GM23248 (cell line): ENCODE measurements around the gene KLHL2.
"Not testable (repeated sequence)": the region's sequence is repeated elsewhere in the genome, so short reads cannot be mapped to it uniquely, and the experiment has no call there.

Source experiments
- EZH2 ChIP-seq: fragments of 200-600 bp; sonication (generic); IDR thresholded peaks from 2 replicates; pipeline ENCODE4 v1.6.1; 2018; ENCODE audit warnings: antibody characterized with exemption, mild to moderate bottlenecking; ENCODE audit not compliant: insufficient read depth, poor library complexity, severe bottlenecking
- EZH2phosphoT487 ChIP-seq: fragments of 200-600 bp; sonication (generic); IDR thresholded peaks from 2 replicates; pipeline ENCODE4 v1.6.1; 2018; ENCODE audit warnings: antibody characterized with exemption, moderate library complexity, mild to moderate bottlenecking, low read depth; ENCODE audit not compliant: insufficient read depth

GRCh38 chr4:165259776-165260175 lies 52.4 kb downstream of the KLHL2 start:
- not testable (repeated sequence) for TF ChIP-seq EZH2, EZH2phosphoT487
